ENCODE data around the gene R3HDM2. TPM values are rescaled to one million over a fixed set of nuclear protein-coding genes. Genes with fewer than 3 reads are reported as not detected.
"Not testable (repeated sequence)": the region's sequence is repeated elsewhere in the genome, so short reads cannot be mapped to it uniquely, and the experiment has no call there.

R3HDM2 gene
- total and polyA plus RNA-seq, 4 experiments from 2014 or later, result 3.9 to 132 (median 71.5) TPM

GRCh38 chr12:57329219-57329618 is 101.6 kb downstream of the R3HDM2 start:
- H3K4me3 ChIP-seq (ENCODE audit: low read length in 2 of 2), result no peak overlapping the region
- CTCF ChIA-PET (ENCODE audit: partially characterized antibody), result no interaction called here
- POLR2A ChIA-PET (ENCODE audit: partially characterized antibody), result no interaction called here
- no peak overlapping the region for H3K27ac Mint-ChIP-seq
- no peaks in the 10 kb centered on the region for H3K9me3 ChIP-seq (ENCODE audit: control insufficient read depth in 1 of 2, low read length in 2 of 2)
- H3K4me1 Mint-ChIP-seq, result peaks cover 0 to 12% (median 8%) of the 10 kb centered on the region in 4 donors
- H3K9me3 Mint-ChIP-seq, result no peaks in the 10 kb centered on the region
- intact Hi-C loops (cut with micrococcal nuclease), result no loop called here
- no peak for DNase-seq
- peaks cover 25 to 31% of the 10 kb centered on the region in 2 donors for H3K36me3 Mint-ChIP-seq
- H3K27me3 ChIP-seq (ENCODE audit: insufficient read depth, low read length), result no peaks in the 10 kb centered on the region
- peaks cover 5% of the 10 kb centered on the region for H3K36me3 ChIP-seq (ENCODE audit: insufficient read depth, low read length)
- no peaks in the 10 kb centered on the region for H3K27me3 Mint-ChIP-seq
- no peak overlapping the region for H3K4me3 Mint-ChIP-seq
- H3K4me1 ChIP-seq (ENCODE audit: insufficient read depth, low read length), result no peaks in the 10 kb centered on the region
- no peak overlapping the region for H3K27ac ChIP-seq (ENCODE audit: low read depth, low read length)

GRCh38 chr12:57325395-57325794 is 105.4 kb downstream of the R3HDM2 start:
- CTCF ChIA-PET (ENCODE audit: partially characterized antibody), result interaction anchor here (1.7 kb wide), 1 partner anchor 17 kb away, joined by 5 read pairs; no protein-coding TSS in a partner anchor
- peak overlapping the region in 1 of 7 donors; percentile 55 for H3K27ac Mint-ChIP-seq
- no peak overlapping the region for H3K4me3 Mint-ChIP-seq
- H3K4me1 Mint-ChIP-seq, result peaks cover 0 to 9% (median 4%) of the 10 kb centered on the region in 4 donors
- Histone ChIP-seq H3K27me3 (ENCODE audit: insufficient read depth, low read length) (no peaks in the 10 kb centered on the region), H3K4me3 (ENCODE audit: low read length in 2 of 2) (no peak overlapping the region), H3K9me3 (ENCODE audit: control insufficient read depth in 1 of 2, low read length in 2 of 2) (no peaks in the 10 kb centered on the region), H3K4me1 (ENCODE audit: insufficient read depth, low read length) (no peaks in the 10 kb centered on the region), H3K27ac (ENCODE audit: low read depth, low read length) (no peak overlapping the region), H3K36me3 (ENCODE audit: insufficient read depth, low read length) (peaks cover 5% of the 10 kb centered on the region)
- intact Hi-C loops (cut with micrococcal nuclease), result no loop called here
- H3K27me3 Mint-ChIP-seq, result no peaks in the 10 kb centered on the region
- no peak for DNase-seq
- POLR2A ChIA-PET (ENCODE audit: partially characterized antibody), result no interaction called here
- peaks cover 16 to 21% of the 10 kb centered on the region in 2 donors for H3K36me3 Mint-ChIP-seq
- no peaks in the 10 kb centered on the region for H3K9me3 Mint-ChIP-seq

GRCh38 chr12:57323416-57323815 is 107.4 kb downstream of the R3HDM2 start:
- intact Hi-C loops (cut with micrococcal nuclease), result no loop called here
- Histone ChIP-seq H3K27me3 (ENCODE audit: insufficient read depth, low read length) (no peaks in the 10 kb centered on the region), H3K4me1 (ENCODE audit: insufficient read depth, low read length) (no peaks in the 10 kb centered on the region), H3K9me3 (ENCODE audit: control insufficient read depth in 1 of 2, low read length in 2 of 2) (no peaks in the 10 kb centered on the region), H3K36me3 (ENCODE audit: insufficient read depth, low read length) (peaks cover 5% of the 10 kb centered on the region), H3K4me3 (ENCODE audit: low read length in 2 of 2) (no peak overlapping the region), H3K27ac (ENCODE audit: low read depth, low read length) (no peak overlapping the region)
- Mint-ChIP-seq H3K36me3 (peaks cover 8 to 12% of the 10 kb centered on the region in 2 donors), H3K27me3 (no peaks in the 10 kb centered on the region), H3K4me3 (no peak overlapping the region), H3K4me1 (peaks cover 0 to 10% (median 5%) of the 10 kb centered on the region in 4 donors), H3K9me3 (no peaks in the 10 kb centered on the region), H3K27ac (no peak overlapping the region)
- ChIA-PET CTCF (ENCODE audit: partially characterized antibody) (no interaction called here), POLR2A (ENCODE audit: partially characterized antibody) (no interaction called here)
- no peak for DNase-seq

GRCh38 chr12:57320639-57321038 is 110.2 kb downstream of the R3HDM2 start:
- H3K4me1 ChIP-seq (ENCODE audit: insufficient read depth, low read length), result no peaks in the 10 kb centered on the region
- no peaks in the 10 kb centered on the region for H3K27me3 ChIP-seq (ENCODE audit: insufficient read depth, low read length)
- no peak overlapping the region for H3K27ac ChIP-seq (ENCODE audit: low read depth, low read length)
- Mint-ChIP-seq H3K4me3 (no peak overlapping the region), H3K36me3 (peaks cover 0 to 5% of the 10 kb centered on the region in 2 donors), H3K9me3 (no peaks in the 10 kb centered on the region), H3K27me3 (no peaks in the 10 kb centered on the region), H3K27ac (peak overlapping the region in 1 of 7 donors; percentile 43), H3K4me1 (peaks cover 0 to 5% (median 3%) of the 10 kb centered on the region in 4 donors)
- H3K4me3 ChIP-seq (ENCODE audit: low read length in 2 of 2), result no peak overlapping the region
- no peak for DNase-seq
- ChIA-PET CTCF (ENCODE audit: partially characterized antibody) (no interaction called here), POLR2A (ENCODE audit: partially characterized antibody) (no interaction called here)
- no peaks in the 10 kb centered on the region for H3K9me3 ChIP-seq (ENCODE audit: control insufficient read depth in 1 of 2, low read length in 2 of 2)
- no peaks in the 10 kb centered on the region for H3K36me3 ChIP-seq (ENCODE audit: insufficient read depth, low read length)
- intact Hi-C loops (cut with micrococcal nuclease), result no loop called here

- Histone ChIP-seq H3K9me3 (ENCODE audit: control insufficient read depth in 1 of 2, low read length in 2 of 2) (no peaks in the 10 kb centered on the region), H3K4me1 (ENCODE audit: insufficient read depth, low read length) (no peaks in the 10 kb centered on the region), H3K27ac (ENCODE audit: low read depth, low read length) (no peak overlapping the region), H3K36me3 (ENCODE audit: insufficient read depth, low read length) (no peaks in the 10 kb centered on the region), H3K4me3 (ENCODE audit: low read length in 2 of 2) (no peak overlapping the region), H3K27me3 (ENCODE audit: insufficient read depth, low read length) (no peaks in the 10 kb centered on the region)
- ChIA-PET CTCF (ENCODE audit: partially characterized antibody) (interaction anchor here (1.0 to 1.9 kb wide), 3 partner anchors 11 to 138 kb away, joined by 3 to 6 read pairs (median 3); no protein-coding TSS in a partner anchor), POLR2A (ENCODE audit: partially characterized antibody) (no interaction called here)
- Mint-ChIP-seq H3K27me3 (no peaks in the 10 kb centered on the region), H3K36me3 (peaks cover 0 to 5% of the 10 kb centered on the region in 2 donors), H3K4me1 (peaks cover 0 to 6% (median 3%) of the 10 kb centered on the region in 4 donors), H3K27ac (no peak overlapping the region), H3K4me3 (no peak overlapping the region), H3K9me3 (no peaks in the 10 kb centered on the region)
- intact Hi-C loops (cut with micrococcal nuclease), result no loop called here
- DNase-seq, result no peak
Observed at GRCh38 chr12:57319678-57320469, 111.0 kb downstream of the R3HDM2 start.

GRCh38 chr12:57315681-57316080 is 115.2 kb downstream of the R3HDM2 start:
- H3K9me3 Mint-ChIP-seq, result no peaks in the 10 kb centered on the region
- Histone ChIP-seq H3K27me3 (ENCODE audit: insufficient read depth, low read length) (no peaks in the 10 kb centered on the region), H3K4me3 (ENCODE audit: low read length in 2 of 2) (no peak overlapping the region), H3K36me3 (ENCODE audit: insufficient read depth, low read length) (no peaks in the 10 kb centered on the region), H3K27ac (ENCODE audit: low read depth, low read length) (no peak overlapping the region), H3K9me3 (ENCODE audit: control insufficient read depth in 1 of 2, low read length in 2 of 2) (no peaks in the 10 kb centered on the region), H3K4me1 (ENCODE audit: insufficient read depth, low read length) (no peaks in the 10 kb centered on the region)
- no peak for DNase-seq
- no peaks in the 10 kb centered on the region for H3K27me3 Mint-ChIP-seq
- H3K36me3 Mint-ChIP-seq, result peaks cover 5 to 17% of the 10 kb centered on the region in 2 donors
- intact Hi-C loops (cut with micrococcal nuclease), result no loop called here
- H3K27ac Mint-ChIP-seq, result peak overlapping the region in 3 of 7 donors; percentile 30 to 51 (median 37)
- no peak overlapping the region for H3K4me3 Mint-ChIP-seq
- CTCF ChIA-PET (ENCODE audit: partially characterized antibody), result interaction anchor here (0.7 kb wide), 1 partner anchor 13 kb away, joined by 3 read pairs; no protein-coding TSS in a partner anchor
- POLR2A ChIA-PET (ENCODE audit: partially characterized antibody), result no interaction called here
- peaks cover 0 to 4% (median under 1%) of the 10 kb centered on the region in 4 donors for H3K4me1 Mint-ChIP-seq

GRCh38 chr12:57312287-57312686 is 118.6 kb downstream of the R3HDM2 start:
- H3K9me3 ChIP-seq (ENCODE audit: control insufficient read depth in 1 of 2, low read length in 2 of 2); POLR2A ChIA-PET (ENCODE audit: partially characterized antibody); H3K4me3 ChIP-seq (ENCODE audit: low read length in 2 of 2); H3K4me1 ChIP-seq (ENCODE audit: insufficient read depth, low read length); H3K27ac ChIP-seq (ENCODE audit: low read depth, low read length); DNase-seq; H3K27me3 ChIP-seq (ENCODE audit: insufficient read depth, low read length); H3K4me1 Mint-ChIP-seq; H3K27me3 Mint-ChIP-seq; H3K36me3 ChIP-seq (ENCODE audit: insufficient read depth, low read length); H3K9me3 Mint-ChIP-seq; CTCF ChIA-PET (ENCODE audit: partially characterized antibody); H3K4me3 Mint-ChIP-seq; intact Hi-C loops (cut with micrococcal nuclease): not testable (repeated sequence)
- Mint-ChIP-seq H3K27ac (peak overlapping the region in 2 of 7 donors; percentile 48 to 55), H3K36me3 (peaks cover 20 to 36% of the 10 kb centered on the region in 2 donors)
